Cardiac fibroblast (primary cell): ENCODE measurements around the gene CHRD.

Experiments
- DNase-seq, 2 donors: peaks; one replicate each; pipeline versions ENCODE4 v3.0.0 to v3.0.0-alpha.2; 2010; ENCODE audit warnings: low read depth in 2 of 2
- H3K4me3 ChIP-seq, 2 donors: replicated peaks in 1 of 2; 1 replicate in 1 of 2; 2 replicates in 1 of 2; pipeline ENCODE4 v1.5.1; 2011; ENCODE audit warnings: low read depth in 2 of 2, low read length in 2 of 2, mild to moderate bottlenecking in 2 of 2, moderate library complexity in 1 of 2
- CTCF ChIP-seq: IDR thresholded peaks from one replicate; pipeline ENCODE4 v1.5.1; 2011; ENCODE audit warnings: low read depth, mild to moderate bottlenecking, low read length, inconsistent platforms

The CHRD gene

GRCh38 chr3:184379358-184380184, at the start of gene CHRD:
Gene CHRD, plus strand, starts transcription at chr3:184380054. Its CDS starts 265 bp downstream, at chr3:184380319.
- TF ChIP-seq CTCF, result no peak
- no peak within 1 kb of the TSS for H3K4me3 ChIP-seq
- DNase-seq, result no peak

GRCh38 chr3:184332370-184333090, 47.3 kb upstream of the CHRD start:
- DNase-seq, result peak; percentile 88 to 97
- H3K4me3 ChIP-seq, result no peak overlapping the region
- no peak for TF ChIP-seq CTCF

- TF ChIP-seq CTCF, result no peak
- H3K4me3 ChIP-seq, result no peak overlapping the region
- no peak for DNase-seq
Measured at GRCh38 chr3:184333190-184333589, 46.7 kb upstream of the CHRD start.

GRCh38 chr3:184333700-184334099, 46.2 kb upstream of the CHRD start:
- DNase-seq, result no peak
- H3K4me3 ChIP-seq, result no peak overlapping the region
- TF ChIP-seq CTCF, result no peak

- peak in 1 of 2 donors; percentile 72 for DNase-seq
- H3K4me3 ChIP-seq, result no peak overlapping the region
- no peak for TF ChIP-seq CTCF
Measured at GRCh38 chr3:184334470-184335158, 45.2 kb upstream of the CHRD start.

- H3K4me3 ChIP-seq, result no peak overlapping the region
Measured at GRCh38 chr3:184335291-184335660, 44.6 kb upstream of the CHRD start.

More at GRCh38 chr3:184335291-184335660, 44.6 kb upstream of the CHRD start:
- DNase-seq, result no peak
- TF ChIP-seq CTCF, result no peak
